Type B pancreatic cell (in vitro differentiated cells): ENCODE data around the gene MRPL55. TPM values are rescaled to one million over a fixed set of nuclear protein-coding genes. Genes with fewer than 3 reads are reported as not detected.
A peak's percentile ranks its signal among the peaks of the same experiment; 100 is the strongest.
"Not testable (repeated sequence)": the region's sequence is repeated elsewhere in the genome, so short reads cannot be mapped to it uniquely, and the experiment has no call there.

Experiments
- DNase-seq: peaks from one replicate; pipeline ENCODE4 v3.0.0; 2021; ENCODE audit warnings: mixed read lengths; ENCODE audit not compliant: unreplicated experiment; ENCODE audit errors: extremely low spot score
- H3K27ac Mint-ChIP-seq: 2 replicates; pipeline ENCODE4 v1.8.0; 2021; ENCODE audit warnings: mild to moderate bottlenecking, mixed read lengths
- H3K27me3 Mint-ChIP-seq: 2 replicates; pipeline ENCODE4 v1.8.0; 2021; ENCODE audit warnings: mixed read lengths
- H3K36me3 Mint-ChIP-seq: 2 replicates; pipeline ENCODE4 v1.8.0; 2021; ENCODE audit warnings: mixed read lengths
- H3K4me1 Mint-ChIP-seq: one replicate; pipeline ENCODE4 v1.8.0; 2021; ENCODE audit warnings: mixed read lengths; ENCODE audit not compliant: unreplicated experiment
- H3K4me3 Mint-ChIP-seq: 2 replicates; pipeline ENCODE4 v1.8.0; 2021; ENCODE audit warnings: mild to moderate bottlenecking, mixed read lengths
- H3K9me3 Mint-ChIP-seq: 2 replicates; pipeline ENCODE4 v1.8.0; 2021; ENCODE audit warnings: mixed read lengths
- total RNA-seq: library from RNA; stranded (reverse); gene quantifications from 2 replicates; pipeline ENCODE4 v1.2.1, GENCODE V29; 2021; ENCODE audit warnings: low replicate concordance
- TF ChIP-seq, protein P1 (sequence below): fragments of 200-600 bp; sonication (generic); conservative IDR thresholded peaks from 2 replicates; pipeline ENCODE4 v1.5.0; 2021; ENCODE audit warnings: antibody characterized with exemption, mild to moderate bottlenecking

Gene MRPL55
- total RNA-seq, 1 donor from 2014 or later, result 47.4 TPM

DNA sequence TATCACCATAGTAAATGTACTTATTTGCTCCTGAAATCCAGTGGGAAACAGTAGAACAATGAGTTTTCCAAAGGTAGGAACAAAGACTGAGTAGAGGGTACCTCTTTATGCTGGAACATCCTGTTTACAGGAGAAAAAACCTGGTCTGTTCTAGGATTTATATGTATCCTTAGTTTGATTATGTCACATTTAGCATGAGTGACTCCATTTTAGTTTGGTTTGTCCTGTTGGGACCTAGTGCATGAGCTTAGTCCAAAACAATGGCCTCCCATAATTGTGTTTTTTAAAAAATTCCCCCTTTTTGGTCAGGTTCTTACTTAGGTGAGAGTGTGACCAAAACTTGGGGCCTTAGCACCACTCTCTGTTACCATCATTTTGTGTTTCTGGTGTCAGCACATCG is 3.5 kb upstream of the MRPL55 start:
- no peak for DNase-seq
- H3K36me3 Mint-ChIP-seq, result peaks cover 3% of the 10 kb centered on the region
- H3K4me3 Mint-ChIP-seq, result no peak overlapping the region
- TF ChIP-seq, protein P1, sequence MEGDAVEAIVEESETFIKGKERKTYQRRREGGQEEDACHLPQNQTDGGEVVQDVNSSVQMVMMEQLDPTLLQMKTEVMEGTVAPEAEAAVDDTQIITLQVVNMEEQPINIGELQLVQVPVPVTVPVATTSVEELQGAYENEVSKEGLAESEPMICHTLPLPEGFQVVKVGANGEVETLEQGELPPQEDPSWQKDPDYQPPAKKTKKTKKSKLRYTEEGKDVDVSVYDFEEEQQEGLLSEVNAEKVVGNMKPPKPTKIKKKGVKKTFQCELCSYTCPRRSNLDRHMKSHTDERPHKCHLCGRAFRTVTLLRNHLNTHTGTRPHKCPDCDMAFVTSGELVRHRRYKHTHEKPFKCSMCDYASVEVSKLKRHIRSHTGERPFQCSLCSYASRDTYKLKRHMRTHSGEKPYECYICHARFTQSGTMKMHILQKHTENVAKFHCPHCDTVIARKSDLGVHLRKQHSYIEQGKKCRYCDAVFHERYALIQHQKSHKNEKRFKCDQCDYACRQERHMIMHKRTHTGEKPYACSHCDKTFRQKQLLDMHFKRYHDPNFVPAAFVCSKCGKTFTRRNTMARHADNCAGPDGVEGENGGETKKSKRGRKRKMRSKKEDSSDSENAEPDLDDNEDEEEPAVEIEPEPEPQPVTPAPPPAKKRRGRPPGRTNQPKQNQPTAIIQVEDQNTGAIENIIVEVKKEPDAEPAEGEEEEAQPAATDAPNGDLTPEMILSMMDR, result no peak
- no peak overlapping the region for H3K27ac Mint-ChIP-seq
- peaks cover 6% of the 10 kb centered on the region for H3K4me1 Mint-ChIP-seq
- no peaks in the 10 kb centered on the region for H3K27me3 Mint-ChIP-seq
- H3K9me3 Mint-ChIP-seq, result no peaks in the 10 kb centered on the region

DNA sequence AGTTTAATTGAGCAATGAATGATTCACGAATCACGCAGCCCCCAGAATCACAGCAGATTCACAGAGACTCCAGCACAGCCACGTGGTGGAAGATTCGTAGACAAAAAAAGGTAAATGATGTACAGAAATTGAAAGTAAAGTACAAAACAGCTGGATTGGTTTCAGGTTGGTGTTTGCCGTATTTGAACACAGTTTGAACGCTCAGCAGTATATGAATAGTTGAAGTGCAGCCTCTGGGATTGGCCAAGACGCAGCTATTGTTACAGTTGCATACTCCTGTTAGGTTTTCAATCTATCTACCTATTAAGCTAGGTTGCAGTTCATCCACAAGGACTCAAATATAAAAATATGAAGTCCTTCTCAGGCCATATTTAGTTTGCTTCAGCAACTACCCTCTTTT is 3.1 kb upstream of the MRPL55 start:
- no peak overlapping the region for H3K27ac Mint-ChIP-seq
- no peaks in the 10 kb centered on the region for H3K36me3 Mint-ChIP-seq
- no peaks in the 10 kb centered on the region for H3K9me3 Mint-ChIP-seq
- DNase-seq, result no peak
- peaks cover 6% of the 10 kb centered on the region for H3K4me1 Mint-ChIP-seq
- H3K27me3 Mint-ChIP-seq, result no peaks in the 10 kb centered on the region
- no peak overlapping the region for H3K4me3 Mint-ChIP-seq
- TF ChIP-seq, protein P1, result no peak

DNA sequence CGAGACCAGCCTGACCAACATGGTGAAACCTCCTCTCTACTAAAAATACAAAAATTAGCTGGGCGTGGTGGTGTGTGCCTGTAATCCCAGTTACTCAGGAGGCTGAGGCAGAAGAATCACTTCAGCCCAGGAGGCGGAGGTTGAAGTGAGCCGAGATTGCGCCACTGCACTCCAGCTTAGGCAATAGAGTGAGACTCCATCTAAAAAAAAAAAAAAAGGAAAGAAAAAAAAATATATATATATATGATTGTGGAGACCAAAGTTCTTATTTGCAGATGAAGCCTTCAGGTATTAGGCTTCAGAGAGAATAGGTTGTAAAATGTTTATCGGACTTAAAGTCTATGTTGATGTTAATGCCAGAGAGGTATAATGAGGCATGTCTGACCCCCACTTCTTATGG is 2.2 kb upstream of the MRPL55 start:
- H3K27ac Mint-ChIP-seq, H3K36me3 Mint-ChIP-seq, DNase-seq, H3K27me3 Mint-ChIP-seq, H3K9me3 Mint-ChIP-seq, H3K4me3 Mint-ChIP-seq, H3K4me1 Mint-ChIP-seq: not testable (repeated sequence)

DNA sequence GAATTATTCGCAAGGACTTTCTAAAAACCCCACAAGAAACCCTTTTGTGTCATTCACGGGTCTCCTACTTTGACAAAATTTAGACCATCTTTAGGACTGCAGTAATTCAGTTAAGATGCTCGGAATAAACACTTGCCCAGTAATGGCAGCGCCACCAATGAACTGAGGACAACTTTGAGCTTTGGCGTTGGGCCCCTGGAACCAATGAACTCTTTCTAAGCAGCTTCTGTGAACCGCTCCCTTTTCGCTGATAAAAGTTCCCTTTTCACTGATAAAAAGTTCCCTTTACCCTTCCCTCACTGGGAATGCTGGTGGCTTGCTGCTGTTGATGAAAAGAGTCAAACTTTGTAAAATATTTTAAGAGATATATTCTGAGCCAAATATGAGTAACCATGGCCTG is 1.5 kb upstream of the MRPL55 start:
- Mint-ChIP-seq H3K4me1 (peaks cover 6% of the 10 kb centered on the region), H3K36me3 (no peaks in the 10 kb centered on the region), H3K27ac (peak overlapping the region; percentile 98), H3K4me3 (peak overlapping the region; percentile 96), H3K9me3 (no peaks in the 10 kb centered on the region), H3K27me3 (no peaks in the 10 kb centered on the region)
- no peak for DNase-seq
- TF ChIP-seq, protein P1, result no peak

DNA sequence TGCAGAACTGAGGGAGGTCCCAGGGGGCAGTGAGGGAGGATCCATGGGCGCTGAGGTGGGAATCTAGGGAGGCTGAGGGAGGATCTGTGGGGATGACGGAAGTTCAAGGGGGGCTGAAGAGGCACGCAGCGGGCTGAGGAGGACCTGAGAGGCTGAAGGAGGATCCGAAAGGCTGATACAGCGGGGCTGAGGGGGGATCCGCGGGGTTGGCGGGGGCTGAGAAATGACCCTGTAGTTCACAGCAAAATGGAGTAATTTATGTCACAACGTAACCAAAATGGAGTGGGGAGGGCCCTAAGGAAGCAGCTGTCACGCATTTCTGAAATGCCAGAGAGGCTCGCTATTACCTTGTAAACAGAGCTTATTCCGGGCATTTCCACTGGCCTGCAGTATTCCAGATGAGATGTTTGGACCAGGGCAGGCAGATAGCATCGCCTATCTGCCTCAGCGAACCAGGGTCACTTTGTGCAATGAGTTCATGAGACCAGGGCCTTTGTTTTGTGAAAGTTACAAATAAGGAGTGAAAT is 926 bp upstream of the MRPL55 start:
- Mint-ChIP-seq H3K36me3 (no peaks in the 10 kb centered on the region), H3K27ac (peak overlapping the region; percentile 98), H3K27me3 (no peaks in the 10 kb centered on the region), H3K4me1 (peaks cover 6% of the 10 kb centered on the region), H3K9me3 (no peaks in the 10 kb centered on the region), H3K4me3 (peak overlapping the region; percentile 96)
- DNase-seq, result no peak
- TF ChIP-seq, protein P1, result no peak

DNA sequence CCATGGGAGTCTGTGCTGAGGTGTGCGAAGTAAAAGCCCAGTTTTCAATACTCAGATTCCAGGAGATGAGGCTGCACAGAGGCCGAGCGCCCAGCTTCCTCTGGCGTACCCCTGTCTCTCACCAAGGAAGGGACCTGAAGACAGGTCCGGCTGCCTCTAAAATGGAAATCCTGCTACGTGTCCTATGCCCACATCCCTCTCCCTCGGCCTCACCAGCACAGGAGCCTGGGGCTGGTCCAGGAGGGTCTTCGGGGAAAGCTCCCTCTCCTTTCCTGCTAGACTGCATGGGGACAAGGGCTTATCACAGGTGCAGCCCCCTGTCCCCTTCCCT is 392 bp downstream of the MRPL55 start:
- H3K27ac Mint-ChIP-seq, result peak overlapping the region; percentile 98
- no peaks in the 10 kb centered on the region for H3K27me3 Mint-ChIP-seq
- peak overlapping the region; percentile 96 for H3K4me3 Mint-ChIP-seq
- DNase-seq, result no peak
- no peaks in the 10 kb centered on the region for H3K9me3 Mint-ChIP-seq
- no peaks in the 10 kb centered on the region for H3K36me3 Mint-ChIP-seq
- TF ChIP-seq, protein P1, result no peak
- peaks cover 13% of the 10 kb centered on the region for H3K4me1 Mint-ChIP-seq
